IMR-90 (cell line): ENCODE measurements around the gene KRT4. TPM values are rescaled to one million over a fixed set of nuclear protein-coding genes. Genes with fewer than 3 reads are reported as not detected.

Experiments
- ATAC-seq: fragments of 200-7000 bp; cut with Tn5 transposase; 2 replicates; pipeline ENCODE4 v1.9.1; 2020; ENCODE audit warnings: low read depth, mild to moderate bottlenecking, moderate library complexity
- BruUV-seq: library from RNA; stranded (reverse); fragments of 400-500 nt; replicated peaks from 2 replicates; lab custom pipeline; 2021; lab: Mats Ljungman, UMichigan
- CTCF ChIA-PET: fragments of 300-600 bp; formaldehyde crosslinking; extraction: SDS; loops from one replicate; lab custom pipeline; 2021; ENCODE audit warnings: antibody characterized with exemption; lab: Yijun Ruan, JAX
- POLR2A ChIA-PET: fragments of 300-600 bp; sonication (Branson Sonifier 250); formaldehyde crosslinking; loops from one replicate; lab custom pipeline; 2022; ENCODE audit warnings: antibody characterized with exemption; ENCODE audit not compliant: unreplicated experiment; lab: Charles Lee
- DNase-seq: peaks from one replicate; pipeline ENCODE4 v3.0.0; 2013
- H2AFZ ChIP-seq: replicated peaks from 2 replicates; pipeline ENCODE3; 2013; ENCODE audit warnings: low read length, mild to moderate bottlenecking; ENCODE audit not compliant: poor library complexity
- H2AK5ac ChIP-seq: 2 replicates; pipeline ENCODE4 v1.6.1; 2013; ENCODE audit warnings: low read depth, low read length, inconsistent platforms
- H2AK9ac ChIP-seq: replicated peaks from 2 replicates; pipeline ENCODE3; 2013; ENCODE audit warnings: mild to moderate bottlenecking, low read depth, low read length, moderate library complexity; ENCODE audit not compliant: poor library complexity
- H2BK120ac ChIP-seq: 2 replicates; pipeline ENCODE4 v1.6.1; 2013; ENCODE audit warnings: low read depth, low read length, inconsistent platforms
- H2BK15ac ChIP-seq: 3 replicates; pipeline ENCODE4 v1.6.1; 2013; ENCODE audit warnings: low read depth, low read length, inconsistent platforms
- H2BK20ac ChIP-seq: 2 replicates; pipeline ENCODE4 v1.6.1; 2013; ENCODE audit warnings: low read depth, mild to moderate bottlenecking, inconsistent platforms, low read length, moderate library complexity
- H2BK5ac ChIP-seq: 2 replicates; pipeline ENCODE4 v1.6.1; 2013; ENCODE audit warnings: mild to moderate bottlenecking, low read depth, low read length, inconsistent platforms; ENCODE audit not compliant: poor library complexity, severe bottlenecking
- H3K14ac ChIP-seq: replicated peaks from 2 replicates; pipeline ENCODE4 v1.6.1; 2013; ENCODE audit warnings: low read depth, low read length, inconsistent platforms
- H3K18ac ChIP-seq: 2 replicates; pipeline ENCODE4 v1.6.1; 2013; ENCODE audit warnings: low read depth, low read length, control low read depth
- H3K23ac ChIP-seq: 2 replicates; pipeline ENCODE4 v1.6.1; 2013; ENCODE audit warnings: low read depth, low read length, inconsistent platforms
- H3K27ac ChIP-seq: 2 replicates; pipeline ENCODE4 v1.5.1; 2013; ENCODE audit warnings: mild to moderate bottlenecking, control low read depth, low read length; ENCODE audit not compliant: insufficient read depth
- H3K27me3 ChIP-seq: 2 replicates; pipeline ENCODE4 v1.6.1; 2013; ENCODE audit warnings: low read length; ENCODE audit not compliant: control insufficient read depth, insufficient read depth
- H3K36me3 ChIP-seq: 2 replicates; pipeline ENCODE4 v1.6.1; 2013; ENCODE audit warnings: low read length, mixed read lengths; ENCODE audit not compliant: control insufficient read depth, insufficient read depth
- H3K4ac ChIP-seq: 2 replicates; pipeline ENCODE4 v1.6.1; 2013; ENCODE audit warnings: low read depth, low read length, inconsistent platforms
- H3K4me1 ChIP-seq: 2 replicates; pipeline ENCODE4 v1.6.1; 2013; ENCODE audit warnings: low read length, mixed read lengths; ENCODE audit not compliant: control insufficient read depth, insufficient read depth
- H3K4me2 ChIP-seq: 2 replicates; pipeline ENCODE4 v1.6.1; 2013; ENCODE audit warnings: low read depth, mild to moderate bottlenecking, control low read depth, low read length, moderate library complexity
- H3K4me3 ChIP-seq: 2 replicates; pipeline ENCODE4 v1.5.1; 2013; ENCODE audit warnings: low read depth, mild to moderate bottlenecking, control low read depth, low read length, moderate library complexity; ENCODE audit not compliant: insufficient read depth
- H3K56ac ChIP-seq: 2 replicates; pipeline ENCODE4 v1.6.1; 2013; ENCODE audit warnings: low read length, inconsistent platforms; ENCODE audit not compliant: insufficient read depth; ENCODE audit errors: extremely low read depth
- H3K79me1 ChIP-seq, 2 experiments: 2 replicates each; pipeline ENCODE4 v1.6.1; 2013; ENCODE audit warnings: low read length in 2 of 2, inconsistent platforms in 1 of 2, low read depth in 1 of 2
- H3K9ac ChIP-seq: 2 replicates; pipeline ENCODE4 v1.6.1; 2013; ENCODE audit warnings: low read depth, low read length, control low read depth
- H3K9me1 ChIP-seq: 2 replicates; pipeline ENCODE4 v1.6.1; 2013; ENCODE audit warnings: low read length, inconsistent platforms; ENCODE audit not compliant: insufficient read depth
- H3K9me3 ChIP-seq: 2 replicates; pipeline ENCODE4 v1.6.1; 2013; ENCODE audit warnings: low read length; ENCODE audit not compliant: control insufficient read depth, insufficient read depth
- H4K20me1 ChIP-seq: 2 replicates; pipeline ENCODE4 v1.6.1; 2013; ENCODE audit warnings: low read length, inconsistent platforms; ENCODE audit not compliant: insufficient read depth
- H4K5ac ChIP-seq: 2 replicates; pipeline ENCODE4 v1.6.1; 2013; ENCODE audit warnings: mild to moderate bottlenecking, low read depth, low read length, control low read depth
- H4K8ac ChIP-seq, 2 experiments: 2 replicates each; pipeline ENCODE4 v1.6.1; 2013; ENCODE audit warnings: low read depth in 2 of 2, low read length in 2 of 2, control low read depth in 1 of 2, inconsistent platforms in 1 of 2
- H4K91ac ChIP-seq: 2 replicates; pipeline ENCODE4 v1.6.1; 2013; ENCODE audit warnings: low read depth, low read length, inconsistent platforms; ENCODE audit not compliant: insufficient read depth
- BHLHE40 ChIP-seq: fragments of 150-350 bp; IDR thresholded peaks from 2 replicates; pipeline ENCODE4 v1.6.1; 2016; ENCODE audit warnings: mild to moderate bottlenecking, low read depth, low read length
- CEBPB ChIP-seq: IDR thresholded peaks from 2 replicates; pipeline ENCODE4 v1.6.1; 2012; ENCODE audit warnings: low read depth, low read length, improper control_type of control experiment
- CHD1 ChIP-seq: IDR thresholded peaks from 2 replicates; pipeline ENCODE4 v1.6.1; 2012; ENCODE audit warnings: low read depth, low read length, improper control_type of control experiment
- ELK1 ChIP-seq: fragments of 150-350 bp; IDR thresholded peaks from 2 replicates; pipeline ENCODE4 v1.6.1; 2016; ENCODE audit warnings: low read depth, mild to moderate bottlenecking, low read length, moderate library complexity, borderline replicate concordance
- FOS ChIP-seq: fragments of 150-350 bp; IDR thresholded peaks from 2 replicates; pipeline ENCODE4 v1.6.1; 2016; ENCODE audit warnings: low read depth, low read length
- MAFK ChIP-seq: IDR thresholded peaks from 2 replicates; pipeline ENCODE4 v1.6.1; 2012; ENCODE audit warnings: low read depth, low read length, improper control_type of control experiment
- MAZ ChIP-seq: IDR thresholded peaks from 2 replicates; pipeline ENCODE4 v1.6.1; 2012; ENCODE audit warnings: low read depth, mild to moderate bottlenecking, low read length, improper control_type of control experiment, moderate library complexity, borderline replicate concordance
- MXI1 ChIP-seq: IDR thresholded peaks from 2 replicates; pipeline ENCODE4 v1.6.1; 2012; ENCODE audit warnings: low read depth, mild to moderate bottlenecking, low read length, moderate library complexity, borderline replicate concordance
- NFE2L2 ChIP-seq: fragments of 150-350 bp; IDR thresholded peaks from 2 replicates; pipeline ENCODE4 v1.6.1; 2016; ENCODE audit warnings: low read depth, mild to moderate bottlenecking, low read length
- POLR2A ChIP-seq: IDR thresholded peaks from 2 replicates; pipeline ENCODE4 v1.6.1; 2012; ENCODE audit warnings: mild to moderate bottlenecking, low read depth, low read length
- RAD21 ChIP-seq: IDR thresholded peaks from 2 replicates; pipeline ENCODE4 v1.6.1; 2012; ENCODE audit warnings: low read length, improper control_type of control experiment
- RCOR1 ChIP-seq: IDR thresholded peaks from 2 replicates; pipeline ENCODE4 v1.6.1; 2012; ENCODE audit warnings: mild to moderate bottlenecking, low read length, improper control_type of control experiment; ENCODE audit not compliant: insufficient replicate concordance
- RFX5 ChIP-seq: IDR thresholded peaks from 2 replicates; pipeline ENCODE4 v1.8.0; 2012; ENCODE audit warnings: low read depth, mild to moderate bottlenecking, low read length, moderate library complexity
- SMC3 ChIP-seq: fragments of 150-350 bp; IDR thresholded peaks from 2 replicates; pipeline ENCODE4 v1.6.1; 2016; ENCODE audit warnings: low read depth, mild to moderate bottlenecking, antibody characterized with exemption, low read length, moderate library complexity
- WGBS, 2 experiments: methylation state at CpG; one replicate each; pipeline versions ENCODE4 v1.1.5 to v1.1.7; 2013; ENCODE audit warnings: missing lambda C conversion rate in 2 of 2; ENCODE audit not compliant: insufficient read length in 1 of 2; ENCODE audit errors: extremely low coverage in 2 of 2; 5-methylcytosine and 5-hydroxymethylcytosine counted together
- dilution Hi-C: fragments of 300-500 bp; cut with HindIII; formaldehyde crosslinking; loops from one replicate; pipeline ENCODE4 v1.14.3; 2018; ENCODE audit warnings: low sequenced_read_pairs; ENCODE audit not compliant: unreplicated experiment
- in situ Hi-C: fragments of 300-500 bp; cut with MboI; formaldehyde crosslinking; loops from 3 replicates; pipeline ENCODE4 v1.14.3; 2019; ENCODE audit warnings: low sequenced_read_pairs, inconsistent platforms, mixed read lengths
- intact Hi-C: fragments of 100-400 bp; cut with micrococcal nuclease; formaldehyde crosslinking; loops from 2 replicates; pipeline ENCODE4 v1.10.0; 2022
- polyA plus RNA-seq, 3 experiments: library from polyadenylated mRNA; depleted of rRNA; stranded (reverse); fragments of >200 nt; gene quantifications; 2 replicates each; pipeline ENCODE4 v1.2.3, GENCODE V29; 2012; ENCODE audit warnings: low replicate concordance in 1 of 3
- total RNA-seq: library from RNA; depleted of rRNA; stranded (reverse); fragments of >200 nt; gene quantifications from 2 replicates; pipeline ENCODE4 v1.2.3, GENCODE V29; 2012
- TF ChIP-seq, protein P1 (sequence below): conservative IDR thresholded peaks from 2 replicates; pipeline ENCODE4 v1.5.1; 2012; ENCODE audit warnings: mild to moderate bottlenecking, low read depth, low read length, improper control_type of control experiment
- TF ChIP-seq, protein P2 (sequence below): fragments of 150-350 bp; IDR thresholded peaks from 2 replicates; pipeline ENCODE4 v1.6.1; 2017; ENCODE audit warnings: mild to moderate bottlenecking, antibody characterized with exemption, low read length, low read depth

The KRT4 gene
- total and polyA plus RNA-seq, 2 of the 4 experiments (the other 2 are of a cell fraction) = under 0.01 to 0.07 TPM

GRCh38 chr12:52819731-52820510, 6.0 kb upstream of the KRT4 start:
- CTCF ChIA-PET = no interaction called here
- no peak for TF ChIP-seq RCOR1
- no peak for TF ChIP-seq CHD1
- TF ChIP-seq ELK1 = no peak
- TF ChIP-seq SMC3 = no peak
- no peak for TF ChIP-seq MAZ
- TF ChIP-seq, protein P1, sequence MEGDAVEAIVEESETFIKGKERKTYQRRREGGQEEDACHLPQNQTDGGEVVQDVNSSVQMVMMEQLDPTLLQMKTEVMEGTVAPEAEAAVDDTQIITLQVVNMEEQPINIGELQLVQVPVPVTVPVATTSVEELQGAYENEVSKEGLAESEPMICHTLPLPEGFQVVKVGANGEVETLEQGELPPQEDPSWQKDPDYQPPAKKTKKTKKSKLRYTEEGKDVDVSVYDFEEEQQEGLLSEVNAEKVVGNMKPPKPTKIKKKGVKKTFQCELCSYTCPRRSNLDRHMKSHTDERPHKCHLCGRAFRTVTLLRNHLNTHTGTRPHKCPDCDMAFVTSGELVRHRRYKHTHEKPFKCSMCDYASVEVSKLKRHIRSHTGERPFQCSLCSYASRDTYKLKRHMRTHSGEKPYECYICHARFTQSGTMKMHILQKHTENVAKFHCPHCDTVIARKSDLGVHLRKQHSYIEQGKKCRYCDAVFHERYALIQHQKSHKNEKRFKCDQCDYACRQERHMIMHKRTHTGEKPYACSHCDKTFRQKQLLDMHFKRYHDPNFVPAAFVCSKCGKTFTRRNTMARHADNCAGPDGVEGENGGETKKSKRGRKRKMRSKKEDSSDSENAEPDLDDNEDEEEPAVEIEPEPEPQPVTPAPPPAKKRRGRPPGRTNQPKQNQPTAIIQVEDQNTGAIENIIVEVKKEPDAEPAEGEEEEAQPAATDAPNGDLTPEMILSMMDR = no peak
- no peak for TF ChIP-seq FOS
- no peak for TF ChIP-seq MXI1
- no peak for TF ChIP-seq MAFK
- no peak for TF ChIP-seq NFE2L2
- TF ChIP-seq BHLHE40 = no peak
- no peak for TF ChIP-seq CEBPB
- TF ChIP-seq POLR2A = no peak
- no peak for TF ChIP-seq RFX5
- TF ChIP-seq RAD21 = no peak
- TF ChIP-seq, protein P2, sequence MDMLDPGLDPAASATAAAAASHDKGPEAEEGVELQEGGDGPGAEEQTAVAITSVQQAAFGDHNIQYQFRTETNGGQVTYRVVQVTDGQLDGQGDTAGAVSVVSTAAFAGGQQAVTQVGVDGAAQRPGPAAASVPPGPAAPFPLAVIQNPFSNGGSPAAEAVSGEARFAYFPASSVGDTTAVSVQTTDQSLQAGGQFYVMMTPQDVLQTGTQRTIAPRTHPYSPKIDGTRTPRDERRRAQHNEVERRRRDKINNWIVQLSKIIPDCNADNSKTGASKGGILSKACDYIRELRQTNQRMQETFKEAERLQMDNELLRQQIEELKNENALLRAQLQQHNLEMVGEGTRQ = no peak

More at GRCh38 chr12:52819731-52820510, 6.0 kb upstream of the KRT4 start:
- Histone ChIP-seq H3K9me1 (no peaks in the 10 kb centered on the region), H3K18ac (no peak overlapping the region), H3K27me3 (peaks cover 44% of the 10 kb centered on the region), H2AFZ (no peak overlapping the region), H2BK5ac (no peak overlapping the region), H3K27ac (no peak overlapping the region), H4K91ac (no peak overlapping the region), H3K56ac (no peak overlapping the region), H2BK120ac (no peak overlapping the region), H3K23ac (no peak overlapping the region), H4K5ac (no peak overlapping the region), H2AK5ac (no peak overlapping the region), H3K4ac (no peak overlapping the region), H3K4me2 (no peak overlapping the region), H3K79me1 (no peaks in the 10 kb centered on the region), H3K4me3 (no peak overlapping the region), H2BK15ac (no peak overlapping the region), H3K9me3 (no peaks in the 10 kb centered on the region), H3K9ac (no peak overlapping the region), H3K14ac (no peak overlapping the region), H2BK20ac (no peak overlapping the region), H4K8ac (no peak overlapping the region), H2AK9ac (no peak overlapping the region), H4K20me1 (no peaks in the 10 kb centered on the region; the same call in 1 of the 2 replicates), H3K4me1 (no peaks in the 10 kb centered on the region), H3K36me3 (no peaks in the 10 kb centered on the region)
- 79% methylated on average over 3 of the region's 7 CpGs; no CpG with 5 or more reads in 1 of the 2 experiments for WGBS, 2 experiments
- DNase-seq (no peak), ATAC-seq (no peak)
- in situ Hi-C loops = no loop called here
- POLR2A ChIA-PET = no interaction called here
- no TSS peak for BruUV-seq
- dilution Hi-C loops = no loop called here
- intact Hi-C loops = no loop called here
